NCI-H1930 (cell line): Measurements from ENCODE around the gene ZNF605.
"Not testable (repeated sequence)": the region's sequence is repeated elsewhere in the genome, so short reads cannot be mapped to it uniquely, and the experiment has no call there.

Experiments used
- DNase-seq, 2 experiments: peaks; one replicate each; lab custom pipeline; 2025; lab: John Stamatoyannopoulos, UW

ZNF605 gene

DNA sequence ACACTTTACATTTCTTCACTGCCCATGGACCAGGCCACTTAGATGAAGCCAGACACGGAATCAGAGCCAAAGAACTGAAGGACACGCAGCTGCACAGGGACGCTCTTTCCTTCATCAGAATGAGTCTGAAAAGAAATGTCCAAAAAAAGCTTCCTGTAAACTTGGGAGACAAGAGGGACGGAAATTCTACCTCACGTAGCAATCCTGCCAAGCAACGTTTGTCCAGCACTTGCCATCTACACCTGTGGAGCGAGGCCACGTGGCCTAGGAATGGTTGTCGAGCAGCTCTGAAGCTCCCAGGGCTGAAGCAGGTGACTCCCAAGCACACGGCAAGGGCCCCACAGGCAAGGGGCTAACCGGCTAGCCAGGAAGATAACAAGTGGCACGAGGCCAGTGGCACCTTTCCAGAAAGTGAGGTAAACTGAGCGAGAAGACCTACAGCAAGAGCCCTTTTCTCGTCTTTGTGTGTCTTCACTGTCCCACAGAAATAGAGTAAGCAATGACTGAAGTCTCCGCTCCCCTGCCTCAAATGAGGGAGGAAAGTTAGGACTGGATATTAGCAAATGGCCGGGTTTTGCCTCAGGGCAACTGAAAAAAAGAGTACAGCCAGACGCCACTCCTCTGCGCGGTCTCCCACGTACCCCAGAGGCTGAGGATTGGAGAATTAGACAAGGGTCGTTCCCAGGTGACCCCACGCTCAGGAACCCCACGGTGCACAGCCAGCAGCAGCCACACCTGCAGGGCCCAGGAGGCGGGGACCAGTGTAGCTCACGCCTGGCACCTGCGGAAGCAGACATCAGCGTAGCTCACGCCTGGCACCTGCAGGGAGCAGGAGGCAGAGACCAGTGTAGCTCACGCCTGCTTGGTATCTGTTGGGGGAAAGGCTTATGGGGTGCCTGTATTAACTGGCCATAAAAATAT lies 7.7 kb downstream of the ZNF605 start:
- no peak for DNase-seq

DNA sequence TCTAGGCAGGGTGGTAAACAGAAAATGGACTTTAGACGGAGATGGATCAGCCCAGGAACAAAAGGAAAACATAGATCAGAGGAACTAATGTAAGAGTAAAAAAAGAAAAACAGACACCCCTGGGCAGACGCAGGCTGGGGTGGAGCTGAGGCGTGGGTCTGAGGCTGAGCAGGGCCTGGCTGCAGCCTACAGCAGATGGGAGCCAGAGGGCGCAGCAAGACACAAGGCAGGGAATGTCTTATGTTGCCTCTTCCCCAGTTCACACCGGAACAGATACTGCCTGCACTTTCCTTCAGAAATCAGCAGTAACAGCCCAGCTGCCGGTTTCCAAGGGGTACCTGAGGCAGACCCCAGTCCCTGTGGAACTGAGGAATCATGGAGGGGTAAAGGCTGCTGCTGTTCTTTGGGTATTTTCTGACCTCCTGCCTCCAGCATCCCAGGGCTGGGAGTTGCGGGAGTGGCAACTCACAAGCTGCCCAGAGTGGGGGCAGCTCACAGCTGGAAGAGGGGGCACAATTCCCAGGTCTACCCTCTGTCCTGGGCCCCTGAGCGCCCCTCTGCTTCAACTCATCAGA lies 9.8 kb downstream of the ZNF605 start:
- no peak for DNase-seq

DNA sequence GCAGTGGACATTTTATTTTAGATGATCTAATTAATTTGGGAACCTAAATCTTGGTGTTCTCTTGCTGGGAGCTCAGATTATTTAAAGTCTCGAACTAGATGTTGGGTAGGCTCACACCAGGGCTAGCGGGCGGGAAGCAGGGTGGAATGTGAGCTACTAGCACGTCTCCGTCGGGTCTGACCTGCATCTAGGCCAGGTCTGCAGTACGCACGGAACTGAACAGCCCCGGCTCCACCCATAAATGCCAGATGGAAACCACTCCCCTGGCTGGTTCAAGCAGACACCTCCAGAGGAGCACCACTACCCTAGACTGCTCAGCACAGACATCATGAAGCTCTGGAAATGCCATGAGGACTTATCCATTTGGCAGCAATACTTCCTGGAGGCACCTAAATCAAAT lies 10.3 kb downstream of the ZNF605 start:
- DNase-seq: no peak

DNA sequence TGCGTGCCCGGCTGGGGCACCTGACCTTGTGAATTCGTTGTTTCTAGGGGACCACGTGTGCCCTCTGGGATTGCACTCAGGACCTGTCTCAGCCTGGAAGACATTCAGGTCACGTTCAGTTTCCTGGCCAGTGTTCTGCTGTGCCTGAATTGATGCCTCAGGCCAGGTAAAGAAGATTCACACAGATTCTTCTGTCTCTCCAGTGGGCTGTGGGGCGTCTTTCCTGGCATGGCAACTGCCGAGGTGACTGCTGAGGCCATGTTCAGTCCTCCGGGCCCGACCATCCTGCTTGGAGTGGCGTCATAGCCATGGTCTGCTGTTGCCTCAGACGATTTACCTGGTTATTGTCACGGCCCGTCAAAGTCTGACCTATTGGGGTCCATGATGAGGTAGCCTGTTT lies 13.5 kb downstream of the ZNF605 start:
- no peak for DNase-seq

DNA sequence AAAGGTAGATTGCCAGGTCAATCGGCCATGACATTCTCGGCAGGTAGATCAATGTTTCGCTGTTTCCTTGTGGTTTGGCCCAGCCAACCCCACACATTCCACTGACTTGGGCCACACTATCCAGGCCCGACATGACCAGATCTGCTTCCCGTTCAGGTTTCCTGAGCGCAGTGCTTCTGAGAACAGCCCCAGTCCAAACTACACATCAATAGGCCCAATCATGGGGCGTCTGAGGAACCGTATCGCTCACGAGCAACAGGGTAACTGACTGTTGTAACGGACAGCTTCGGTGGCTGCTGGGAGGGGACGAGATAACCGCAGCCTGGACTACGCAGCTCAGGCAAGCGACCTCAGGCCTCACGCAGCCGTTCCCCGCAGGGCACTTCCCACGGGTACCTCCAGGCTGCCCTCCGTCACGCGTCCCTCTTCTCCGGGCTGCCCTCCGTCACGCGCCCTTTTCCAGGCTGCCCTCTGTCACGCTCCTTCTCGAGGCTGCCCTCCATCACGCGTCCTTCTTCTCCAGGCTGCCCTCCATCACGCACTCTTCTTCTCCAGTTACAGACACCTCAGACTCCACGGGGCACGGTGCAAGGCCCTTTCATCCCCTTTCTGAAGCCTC lies 14.7 kb downstream of the ZNF605 start:
- DNase-seq: no peak

DNA sequence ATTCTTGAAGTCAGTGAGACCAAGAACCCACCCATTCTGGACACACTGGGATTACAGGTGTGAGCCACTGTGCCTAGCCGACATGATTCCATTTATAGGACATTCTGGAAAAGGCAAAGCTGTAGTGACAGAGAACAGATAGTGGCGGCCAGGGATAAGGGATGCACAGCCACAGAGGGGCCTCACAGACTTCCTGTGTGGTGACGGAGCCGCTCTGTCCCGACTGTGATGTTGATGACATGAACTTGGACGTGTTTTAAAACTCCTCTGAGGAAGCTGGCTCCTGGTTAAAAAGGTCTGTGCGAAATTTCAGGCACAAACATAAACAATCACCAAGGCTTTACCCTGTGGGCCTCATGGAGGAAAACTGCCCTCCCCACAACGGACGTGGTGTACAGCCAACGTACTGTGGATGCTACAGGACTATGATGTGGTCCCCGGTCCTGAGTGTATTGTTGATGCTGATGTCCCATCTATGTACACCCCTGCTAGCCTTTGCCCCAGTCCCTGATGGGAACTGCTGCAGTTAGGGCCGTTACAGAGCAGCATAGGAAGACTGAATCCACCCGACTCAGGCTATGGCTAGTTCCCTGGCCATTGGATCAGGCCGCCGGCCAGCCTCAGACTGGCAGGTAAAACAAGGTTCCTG lies 15.9 kb downstream of the ZNF605 start:
- DNase-seq: no peak

DNA sequence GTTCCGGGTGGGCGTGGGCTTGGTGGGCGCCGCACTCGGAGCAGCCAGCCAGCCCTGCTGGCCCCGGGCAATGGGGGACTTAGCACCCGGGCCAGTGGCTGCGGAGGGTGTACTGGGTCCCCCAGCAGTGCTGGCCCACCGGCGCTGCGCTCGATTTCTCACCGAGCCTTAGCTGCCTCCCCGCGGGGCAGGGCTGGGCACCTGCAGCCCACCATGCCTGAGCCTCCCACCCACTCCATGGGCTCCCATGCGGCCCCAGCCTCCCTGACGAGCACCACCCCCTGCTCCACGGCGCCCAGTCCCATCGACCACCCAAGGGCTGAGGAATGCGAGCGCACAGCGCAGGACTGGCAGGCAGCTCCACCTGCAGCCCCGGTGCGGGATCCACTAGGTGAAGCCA lies 17.3 kb downstream of the ZNF605 start:
- DNase-seq: not testable (repeated sequence)

DNA sequence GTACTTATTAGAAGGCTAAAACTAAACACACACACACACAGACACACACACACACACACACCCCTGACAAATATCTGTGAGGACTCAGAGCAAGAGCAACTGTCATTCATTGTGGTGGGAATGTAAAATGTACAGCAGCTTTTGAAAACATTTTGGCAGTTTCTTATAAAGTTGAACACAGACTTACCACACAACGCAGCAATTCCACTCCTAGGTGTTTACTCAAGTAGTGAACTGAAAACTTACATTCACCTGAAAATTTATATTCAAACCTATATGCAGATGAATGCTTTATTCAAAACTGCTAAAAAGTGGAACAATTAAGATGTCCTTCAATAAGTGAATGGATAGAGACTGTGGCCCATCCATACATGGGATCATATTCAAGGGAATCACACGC lies 18.6 kb downstream of the ZNF605 start:
- DNase-seq: no peak

DNA sequence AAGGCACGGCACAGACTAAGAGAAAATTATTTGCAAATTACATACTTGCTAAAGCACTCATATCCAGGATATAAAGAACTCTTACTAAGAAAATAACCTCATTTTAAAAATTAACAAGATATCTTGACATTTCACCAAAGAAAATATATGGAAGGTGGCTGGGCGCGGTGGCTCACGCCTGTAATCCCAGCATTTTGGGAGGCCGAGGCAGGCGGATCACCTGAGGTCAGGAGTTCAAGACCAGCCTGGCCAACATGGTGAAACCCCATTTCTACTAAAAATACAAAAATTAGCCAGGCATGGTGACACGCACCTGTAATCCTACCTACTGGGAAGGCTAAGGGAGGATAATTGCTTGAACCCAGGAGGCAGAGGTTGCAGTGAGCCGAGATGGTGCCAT lies 19.2 kb downstream of the ZNF605 start:
- DNase-seq: not testable (repeated sequence)

DNA sequence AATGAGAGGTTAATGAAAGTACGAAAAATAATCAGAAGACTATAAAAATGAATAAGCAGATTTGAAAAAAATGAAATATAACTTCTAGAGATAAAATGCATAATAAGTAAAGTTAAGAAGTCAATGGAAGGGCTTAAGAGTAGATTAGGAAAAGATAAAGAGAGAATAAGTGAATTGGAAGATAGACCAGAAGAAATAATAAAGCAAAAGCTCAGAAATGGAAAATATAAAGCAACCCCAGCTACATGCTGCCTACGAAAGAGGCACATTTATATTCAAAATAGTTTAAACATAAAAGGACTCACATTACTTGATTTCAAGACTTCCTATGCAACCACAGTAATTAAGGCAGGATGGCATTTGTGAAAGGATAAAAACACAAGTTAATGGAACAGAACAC lies 19.9 kb downstream of the ZNF605 start:
- no peak for DNase-seq

DNA sequence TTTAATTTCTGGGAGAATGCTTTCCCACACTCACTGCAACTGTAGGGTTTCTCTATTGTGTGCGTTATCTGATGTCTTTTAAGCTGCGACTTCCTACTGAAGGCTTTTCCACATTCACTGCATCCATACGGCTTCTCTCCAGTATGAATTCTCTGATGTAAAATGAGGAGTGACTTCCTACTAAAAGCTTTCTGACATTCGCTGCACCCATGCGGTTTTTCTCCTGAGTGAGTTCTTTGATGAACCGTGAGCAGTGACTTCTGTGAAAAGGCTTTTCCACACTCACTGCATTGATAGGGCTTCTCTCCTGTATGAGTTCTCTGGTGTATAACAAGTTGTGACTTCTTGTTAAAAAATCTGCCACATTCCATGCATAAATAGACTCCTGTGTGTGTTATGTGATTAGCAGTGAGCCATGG lies 29.7 kb downstream of the ZNF605 start:
- DNase-seq: no peak

DNA sequence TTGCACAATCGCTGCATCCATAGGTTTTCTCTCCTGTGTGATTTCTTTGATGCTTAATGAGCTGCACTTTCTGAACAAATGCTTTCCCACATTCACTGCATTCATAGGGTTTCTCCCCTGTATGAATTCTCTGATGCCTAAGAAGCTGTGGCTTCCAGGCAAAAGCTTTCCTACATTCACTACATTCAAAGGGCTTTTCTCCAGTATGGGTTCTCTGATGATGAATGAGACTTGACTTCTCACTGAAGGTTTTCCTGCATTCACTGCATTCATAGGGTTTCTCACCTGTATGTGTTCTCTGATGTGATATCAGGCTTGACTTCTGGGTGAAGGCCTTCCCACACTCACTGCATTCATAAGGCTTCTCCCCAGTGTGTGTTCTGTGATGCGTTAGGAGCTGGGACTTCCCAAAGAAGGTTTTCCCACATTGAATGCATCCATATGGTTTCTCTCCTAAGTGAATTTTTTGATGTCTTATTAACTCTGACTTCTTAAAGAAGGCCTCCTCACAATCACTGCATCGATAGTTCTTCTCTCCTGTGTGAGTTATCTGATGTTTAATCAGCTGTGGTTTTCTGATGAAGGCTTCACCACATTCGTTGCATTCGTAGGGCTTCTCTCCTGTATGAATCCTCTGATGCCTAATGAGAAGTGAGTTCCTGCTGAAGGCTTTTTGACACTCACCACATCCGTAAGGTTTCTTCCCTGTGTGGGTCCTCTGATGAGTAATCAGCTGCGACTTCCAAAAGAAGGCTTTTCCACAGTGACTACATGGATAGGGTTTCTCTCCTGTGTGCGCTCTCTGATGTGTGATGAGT lies 30.3 kb downstream of the ZNF605 start:
- no peak for DNase-seq

DNA sequence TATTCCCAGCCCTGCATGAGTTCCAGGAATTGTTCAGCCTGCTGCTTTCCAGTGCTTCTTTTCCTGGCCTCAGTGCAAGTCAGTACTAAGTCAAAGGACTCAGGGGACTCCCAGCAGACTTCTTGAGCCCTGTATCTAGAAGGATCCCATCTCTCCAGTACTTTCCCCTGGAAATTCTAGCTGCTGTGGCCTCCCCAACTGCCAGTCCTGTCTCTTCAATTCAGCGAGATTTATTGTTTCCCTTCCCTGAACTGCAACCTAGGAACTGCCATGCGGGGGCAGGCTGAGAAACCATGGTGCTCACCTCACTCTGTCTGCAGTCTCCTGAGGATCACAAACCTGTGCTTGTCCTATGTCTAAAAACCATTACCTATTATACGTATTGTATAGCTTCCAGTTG lies 31.8 kb downstream of the ZNF605 start:
- no peak for DNase-seq

DNA sequence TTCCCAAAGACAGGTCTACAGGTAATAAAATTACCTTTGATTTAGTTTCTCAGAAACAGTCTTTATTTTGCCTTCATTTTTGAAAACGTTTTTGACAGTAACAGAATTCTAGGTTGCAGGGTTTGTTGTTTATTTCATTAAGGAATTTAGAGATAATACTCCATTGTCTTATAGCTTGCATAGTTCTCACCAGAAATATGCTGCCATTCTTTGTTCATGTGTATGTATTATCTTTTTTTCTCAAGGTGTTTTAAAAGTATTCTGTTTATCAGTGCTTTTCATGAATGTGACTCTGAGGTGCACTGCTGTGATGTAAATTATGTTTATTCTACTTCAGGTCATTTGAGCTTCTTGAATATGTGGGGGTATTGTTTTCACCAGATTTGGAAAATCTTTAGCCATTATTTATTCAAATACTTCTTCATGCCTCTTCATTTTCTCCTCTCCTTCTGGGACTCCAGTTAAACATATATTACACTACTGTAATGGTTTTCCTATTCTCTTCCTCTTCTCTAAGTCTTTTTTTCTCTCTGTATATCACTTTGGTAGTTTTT lies 32.7 kb downstream of the ZNF605 start:
- DNase-seq: no peak

DNA sequence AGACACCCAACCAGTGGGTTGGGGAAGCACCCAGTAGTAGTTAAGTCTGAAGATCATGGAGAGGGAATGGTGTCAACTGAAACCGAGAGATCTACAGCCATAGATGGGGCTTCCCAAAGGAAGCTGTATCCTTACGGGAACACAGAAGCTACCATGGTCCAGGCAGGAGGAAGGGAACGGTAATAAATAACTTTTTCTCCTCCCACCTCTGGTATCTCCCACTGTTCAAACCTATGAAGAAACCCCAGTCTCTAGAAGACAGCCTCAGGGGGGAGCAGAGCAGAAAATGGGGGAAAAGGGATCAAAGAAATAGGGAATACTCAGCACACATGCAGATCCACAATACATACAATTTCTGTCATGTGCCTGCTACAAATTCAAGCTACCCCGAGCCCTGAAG lies 33.4 kb downstream of the ZNF605 start:
- DNase-seq: no peak

DNA sequence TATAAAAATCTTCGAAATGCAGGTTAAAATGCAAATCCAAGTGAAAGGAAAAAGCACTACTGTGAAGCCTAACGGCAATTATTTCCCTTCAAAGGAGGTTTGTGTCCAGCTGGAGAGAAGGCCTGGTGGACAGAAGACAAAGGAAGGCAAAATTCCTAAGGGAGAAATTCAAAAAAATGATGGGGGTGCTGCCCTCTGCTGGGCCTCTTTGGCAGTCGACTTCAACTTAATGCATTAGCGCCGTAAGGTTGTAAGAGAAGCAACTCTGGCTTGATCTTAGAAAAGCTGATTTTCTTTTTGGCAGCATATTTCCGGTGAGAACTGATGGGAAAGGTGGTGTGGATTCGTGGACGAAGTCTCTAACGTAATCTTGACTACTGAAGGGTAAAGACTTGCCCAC lies 34.4 kb downstream of the ZNF605 start:
- no peak for DNase-seq

DNA sequence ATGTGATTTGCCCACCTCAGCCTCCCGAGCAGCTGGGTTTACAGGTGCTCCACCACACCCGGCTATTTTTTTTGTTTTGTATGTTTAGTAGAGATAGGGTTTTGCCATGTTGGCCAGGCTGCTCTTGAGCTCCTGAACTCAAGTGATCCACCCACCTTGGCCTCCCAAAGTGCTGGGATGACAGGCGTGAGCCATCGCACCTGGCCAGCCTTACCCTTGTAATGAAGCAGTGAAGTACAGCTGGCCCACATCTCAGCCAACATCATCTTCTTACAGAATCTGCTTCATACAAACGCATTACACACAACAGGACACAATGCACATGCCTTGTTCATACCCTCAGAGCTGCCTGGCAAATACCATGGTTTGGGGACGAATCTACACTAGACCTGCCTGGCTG lies 37.4 kb downstream of the ZNF605 start:
- no peak for DNase-seq

DNA sequence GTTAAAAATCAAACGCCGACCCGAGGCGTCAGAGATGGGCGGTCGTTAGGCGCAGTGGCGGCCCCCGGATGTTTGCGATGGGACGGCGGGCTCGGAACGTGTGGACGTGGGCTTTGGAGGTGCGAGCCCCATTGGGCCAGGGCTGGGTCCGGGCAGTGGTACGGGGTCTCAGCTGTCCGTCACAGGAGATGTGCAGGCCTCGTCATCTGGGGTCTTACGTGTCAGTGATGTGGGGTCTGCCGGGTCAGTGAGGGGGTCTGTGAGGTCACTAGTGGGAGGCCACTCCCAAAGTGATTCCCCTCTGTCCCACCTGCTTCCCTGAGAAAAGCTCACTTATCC lies 47.1 kb downstream of the ZNF605 start:
- no peak for DNase-seq

DNA sequence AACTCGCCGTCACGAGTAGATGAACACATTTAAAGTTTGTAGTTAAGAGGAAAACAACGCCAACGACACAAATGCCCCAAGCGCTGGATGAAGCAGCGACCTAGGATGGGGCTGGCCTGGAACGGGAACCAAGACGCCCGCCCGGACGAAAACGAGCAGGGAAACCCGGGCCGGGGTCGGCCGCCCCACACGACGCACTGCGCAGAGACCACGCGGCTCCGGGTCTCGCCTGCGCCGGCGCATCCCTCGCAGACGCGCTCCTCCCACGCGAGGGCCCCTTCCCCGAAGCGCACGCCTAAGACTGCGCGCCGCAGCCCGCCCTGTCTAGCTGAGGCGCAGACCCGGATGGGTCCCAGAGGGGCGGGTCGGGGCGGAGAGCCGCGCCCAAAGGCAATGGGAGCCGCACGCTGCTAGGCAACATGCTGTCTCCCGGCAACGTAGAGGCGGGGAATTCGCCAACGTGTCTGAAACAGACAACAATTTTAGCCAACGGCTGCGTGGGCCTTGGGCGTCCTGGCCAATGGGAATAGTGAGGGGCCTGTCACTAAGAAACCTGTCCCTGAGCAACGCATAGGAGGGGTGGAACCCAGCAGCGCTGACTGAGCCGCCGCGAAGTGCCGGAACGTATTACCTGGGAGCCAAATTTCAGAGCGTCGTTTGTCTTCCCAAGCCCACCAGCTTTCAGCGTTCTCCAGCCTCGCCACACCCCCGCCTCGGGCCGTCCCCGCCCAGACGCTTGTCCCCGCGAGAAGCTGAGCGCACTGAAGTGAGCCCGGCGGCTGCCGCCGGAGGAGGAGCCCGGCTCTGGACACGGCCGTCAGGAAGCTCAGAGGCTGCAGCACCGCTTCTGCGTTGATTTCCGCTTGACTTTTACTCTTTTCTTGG lies 47.7 kb downstream of the ZNF605 start:
- DNase-seq: peak; percentile 95 to 99

DNA sequence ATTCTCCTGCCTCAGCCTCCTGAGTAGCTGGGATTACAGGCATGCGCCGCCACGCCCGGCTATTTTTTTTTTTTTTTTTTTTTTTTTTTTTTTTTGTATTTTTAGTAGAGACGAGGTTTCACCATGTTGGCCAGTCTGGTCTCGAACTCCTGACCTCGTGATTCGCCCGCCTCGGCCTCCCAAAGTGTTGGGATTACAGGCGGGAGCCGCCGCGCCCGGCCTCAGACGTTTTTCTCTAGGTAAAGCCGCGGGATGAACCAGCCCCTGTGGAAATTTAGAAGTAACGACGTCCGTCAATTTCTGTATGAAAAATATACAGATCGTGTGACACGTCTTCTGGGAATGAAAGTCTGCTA lies 48.3 kb downstream of the ZNF605 start:
- DNase-seq: not testable (repeated sequence)

DNA sequence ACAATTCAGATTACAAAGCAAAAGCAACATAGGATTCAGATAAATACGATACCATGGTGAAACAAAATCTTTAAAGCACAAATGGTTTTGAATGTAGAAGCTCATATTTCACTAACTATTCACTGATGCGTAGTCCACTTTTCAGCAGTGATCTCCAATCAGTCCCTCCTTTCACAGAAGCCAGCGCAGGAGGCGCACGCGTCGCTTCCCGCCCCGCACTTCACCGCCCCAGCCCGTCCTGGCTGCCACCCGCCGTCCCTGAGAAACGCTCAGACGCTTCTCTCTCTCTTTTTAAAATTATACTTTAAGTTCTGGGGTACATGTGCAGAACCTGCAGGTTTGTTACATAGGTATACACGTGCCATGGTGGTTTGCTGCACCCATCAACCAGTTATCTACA lies 48.9 kb downstream of the ZNF605 start:
- DNase-seq: no peak
